Neuronal stem cell (in vitro differentiated cells): ENCODE data around the gene NBAS.

Experiments
- DNase-seq: peaks from one replicate; pipeline ENCODE4 v3.0.0-alpha.2; 2013; ENCODE audit warnings: low spot score
- H2AFZ ChIP-seq: one replicate; pipeline ENCODE4 v1.6.1; 2013; ENCODE audit warnings: mild to moderate bottlenecking, low read length, inconsistent platforms
- H2AK5ac ChIP-seq: 2 replicates; pipeline ENCODE4 v1.6.1; 2013; ENCODE audit warnings: low read depth, mild to moderate bottlenecking, inconsistent platforms, low read length, moderate library complexity, mixed read lengths
- H2BK120ac ChIP-seq: 2 replicates; pipeline ENCODE4 v1.6.1; 2013; ENCODE audit warnings: low read depth, mild to moderate bottlenecking, inconsistent platforms, low read length, moderate library complexity, mixed read lengths
- H2BK12ac ChIP-seq: one replicate; pipeline ENCODE4 v1.6.1; 2013; ENCODE audit warnings: low read length, inconsistent platforms
- H2BK15ac ChIP-seq: 2 replicates; pipeline ENCODE4 v1.6.1; 2013; ENCODE audit warnings: mild to moderate bottlenecking, low read length, inconsistent platforms, mixed read lengths
- H2BK5ac ChIP-seq: one replicate; pipeline ENCODE4 v1.6.1; 2013; ENCODE audit warnings: inconsistent platforms, mild to moderate bottlenecking, low read length, moderate library complexity
- H3K14ac ChIP-seq: one replicate; pipeline ENCODE4 v1.6.1; 2013; ENCODE audit warnings: low read length, inconsistent platforms
- H3K18ac ChIP-seq: 2 replicates; pipeline ENCODE4 v1.6.1; 2013; ENCODE audit warnings: low read length, inconsistent platforms
- H3K23ac ChIP-seq: 2 replicates; pipeline ENCODE4 v1.6.1; 2013; ENCODE audit warnings: low read depth, mild to moderate bottlenecking, mixed read lengths, low read length, inconsistent platforms; ENCODE audit not compliant: poor library complexity
- H3K27ac ChIP-seq: replicated peaks from 3 replicates; pipeline ENCODE4 v1.5.1; 2013; ENCODE audit warnings: low read length, inconsistent platforms
- H3K27me3 ChIP-seq, 3 experiments: 2 replicates each; pipeline ENCODE4 v1.6.1; 2013; ENCODE audit warnings: low read length in 3 of 3, mild to moderate bottlenecking in 2 of 3, inconsistent platforms in 1 of 3, low read depth in 1 of 3, mixed read lengths in 1 of 3, moderate library complexity in 1 of 3; ENCODE audit not compliant: control insufficient read depth in 3 of 3, insufficient read depth in 3 of 3
- H3K36me3 ChIP-seq, 2 donors: replicated peaks in 1 of 2; 2 replicates each; pipeline ENCODE4 v1.6.1; 2013; ENCODE audit warnings: low read length in 2 of 2; ENCODE audit not compliant: control insufficient read depth in 2 of 2, insufficient read depth in 2 of 2
- H3K4ac ChIP-seq: 2 replicates; pipeline ENCODE4 v1.6.1; 2013; ENCODE audit warnings: inconsistent platforms, mild to moderate bottlenecking, low read length, moderate library complexity
- H3K4me1 ChIP-seq, 2 donors: 1 replicate in 1 of 2; 2 replicates in 1 of 2; pipeline ENCODE4 v1.6.1; 2013; ENCODE audit warnings: low read length in 2 of 2, low read depth in 1 of 2; ENCODE audit not compliant: control insufficient read depth in 2 of 2, insufficient read depth in 1 of 2
- H3K4me2 ChIP-seq: one replicate; pipeline ENCODE4 v1.6.1; 2013; ENCODE audit warnings: mild to moderate bottlenecking, low read length, inconsistent platforms; ENCODE audit not compliant: insufficient read depth, poor library complexity, severe bottlenecking
- H3K4me3 ChIP-seq, 2 donors: 2 replicates each; pipeline ENCODE4 v1.5.1; 2013; ENCODE audit warnings: low read length in 2 of 2, mild to moderate bottlenecking in 2 of 2, inconsistent platforms in 1 of 2, moderate library complexity in 1 of 2
- H3K79me1 ChIP-seq: one replicate; pipeline ENCODE4 v1.6.1; 2013; ENCODE audit warnings: low read depth, mild to moderate bottlenecking, inconsistent platforms, low read length, moderate library complexity
- H3K9ac ChIP-seq: one replicate; pipeline ENCODE4 v1.6.1; 2013; ENCODE audit warnings: mild to moderate bottlenecking, low read depth, low read length, inconsistent platforms; ENCODE audit not compliant: poor library complexity
- H3K9me3 ChIP-seq, 2 donors: replicated peaks in 1 of 2; 2 replicates each; pipeline versions ENCODE3 to v1.6.1; 2013; ENCODE audit warnings: low read length in 2 of 2, mild to moderate bottlenecking in 2 of 2, inconsistent platforms in 1 of 2, low read depth in 1 of 2, mixed read lengths in 1 of 2, moderate library complexity in 1 of 2; ENCODE audit not compliant: control insufficient read depth in 2 of 2, insufficient read depth in 1 of 2
- H4K8ac ChIP-seq: one replicate; pipeline ENCODE4 v1.6.1; 2013; ENCODE audit warnings: low read depth, mild to moderate bottlenecking, inconsistent platforms, low read length, moderate library complexity
- H4K91ac ChIP-seq: one replicate; pipeline ENCODE4 v1.6.1; 2013; ENCODE audit warnings: low read length, low read depth, mild to moderate bottlenecking, inconsistent platforms; ENCODE audit not compliant: poor library complexity
- WGBS, 2 donors: extraction: QIAGEN DNeasy Blood & Tissue Kit; methylation state at CpG; one replicate each; pipeline ENCODE4 v1.1.7; 2013; ENCODE audit warnings: missing lambda C conversion rate in 2 of 2, mixed read lengths in 1 of 2; ENCODE audit not compliant: insufficient read length in 2 of 2, insufficient replicate concordance in 1 of 2; ENCODE audit errors: extremely low coverage in 2 of 2; 5-methylcytosine and 5-hydroxymethylcytosine counted together

Gene NBAS

GRCh38 chr2:15553951-15554350 is 7.2 kb downstream of the NBAS start:
- no peak overlapping the region for H2AFZ ChIP-seq
- no peaks in the 10 kb centered on the region for H3K27me3 ChIP-seq
- no peak overlapping the region for H3K27ac ChIP-seq
- WGBS, 2 donors = no CpG with 5 or more reads among the region's 3 CpGs
- no peak overlapping the region for H3K23ac ChIP-seq
- no peak overlapping the region for H4K8ac ChIP-seq
- H3K36me3 ChIP-seq = peaks cover 2 to 67% of the 10 kb centered on the region in 2 donors
- no peak overlapping the region for H3K9ac ChIP-seq
- H3K14ac ChIP-seq = no peak overlapping the region
- no peak overlapping the region for H3K4ac ChIP-seq
- H3K9me3 ChIP-seq = no peaks in the 10 kb centered on the region
- H2BK12ac ChIP-seq = no peak overlapping the region
- no peak overlapping the region for H3K18ac ChIP-seq
- no peak overlapping the region for H4K91ac ChIP-seq
- H3K4me3 ChIP-seq = no peak overlapping the region
- no peak overlapping the region for H2AK5ac ChIP-seq
- DNase-seq = no peak
- H2BK120ac ChIP-seq = no peak overlapping the region
- no peak overlapping the region for H2BK15ac ChIP-seq
- H3K4me2 ChIP-seq = no peak overlapping the region
- H2BK5ac ChIP-seq = no peak overlapping the region
- H3K79me1 ChIP-seq = peaks cover 3% of the 10 kb centered on the region
- H3K4me1 ChIP-seq = no peaks in the 10 kb centered on the region

GRCh38 chr2:15553519-15553918 is 7.6 kb downstream of the NBAS start:
- no peak overlapping the region for H4K8ac ChIP-seq
- no peak overlapping the region for H4K91ac ChIP-seq
- no peak for DNase-seq
- no peak overlapping the region for H3K27ac ChIP-seq
- H3K14ac ChIP-seq = no peak overlapping the region
- H3K4me1 ChIP-seq = no peaks in the 10 kb centered on the region
- no peak overlapping the region for H2BK120ac ChIP-seq
- no peak overlapping the region for H2AFZ ChIP-seq
- no peak overlapping the region for H2BK15ac ChIP-seq
- H3K9ac ChIP-seq = no peak overlapping the region
- peaks cover 2 to 71% of the 10 kb centered on the region in 2 donors for H3K36me3 ChIP-seq
- H3K4me3 ChIP-seq = no peak overlapping the region
- no peak overlapping the region for H2BK12ac ChIP-seq
- no peak overlapping the region for H3K4me2 ChIP-seq
- WGBS, 2 donors = 100% methylated on average over 1 of the region's 1 CpG; no CpG with 5 or more reads in 1 of the 2 donors
- peaks cover 3% of the 10 kb centered on the region for H3K79me1 ChIP-seq
- no peaks in the 10 kb centered on the region for H3K27me3 ChIP-seq
- no peak overlapping the region for H3K23ac ChIP-seq
- H3K9me3 ChIP-seq = no peaks in the 10 kb centered on the region
- no peak overlapping the region for H2AK5ac ChIP-seq
- no peak overlapping the region for H2BK5ac ChIP-seq
- no peak overlapping the region for H3K18ac ChIP-seq
- no peak overlapping the region for H3K4ac ChIP-seq

- Histone ChIP-seq H3K18ac (no peak overlapping the region), H2BK5ac (no peak overlapping the region), H2BK12ac (no peak overlapping the region), H3K9ac (no peak overlapping the region), H2BK15ac (no peak overlapping the region), H3K79me1 (no peaks in the 10 kb centered on the region), H3K4me2 (no peak overlapping the region), H4K8ac (no peak overlapping the region), H3K4ac (no peak overlapping the region), H3K4me1 (no peaks in the 10 kb centered on the region), H3K4me3 (no peak overlapping the region), H3K23ac (no peak overlapping the region), H2AK5ac (no peak overlapping the region), H3K14ac (no peak overlapping the region), H3K36me3 (peaks cover 0 to 55% of the 10 kb centered on the region in 2 donors), H4K91ac (no peak overlapping the region), H3K27ac (no peak overlapping the region), H2BK120ac (no peak overlapping the region), H2AFZ (no peak overlapping the region), H3K27me3 (no peaks in the 10 kb centered on the region), H3K9me3 (no peaks in the 10 kb centered on the region)
- no CpG with 5 or more reads among the region's 2 CpGs for WGBS, 2 donors
- DNase-seq = no peak
These were observed 12.2 kb downstream of the NBAS start for GRCh38 chr2:15548974-15549373.

GRCh38 chr2:15547115-15547876 is 13.8 kb downstream of the NBAS start:
- Histone ChIP-seq H2BK120ac (no peak overlapping the region), H4K8ac (no peak overlapping the region), H3K27me3 (no peaks in the 10 kb centered on the region), H2BK12ac (no peak overlapping the region), H3K4ac (no peak overlapping the region), H4K91ac (no peak overlapping the region), H3K23ac (no peak overlapping the region), H3K79me1 (no peaks in the 10 kb centered on the region), H3K9ac (no peak overlapping the region), H3K18ac (no peak overlapping the region), H3K27ac (no peak overlapping the region), H2BK5ac (no peak overlapping the region), H3K9me3 (peaks cover 0 to 3% of the 10 kb centered on the region in 2 donors), H3K4me2 (no peak overlapping the region), H3K36me3 (peaks cover 0 to 40% of the 10 kb centered on the region in 2 donors), H3K14ac (no peak overlapping the region), H2AK5ac (no peak overlapping the region), H2BK15ac (no peak overlapping the region), H3K4me3 (no peak overlapping the region), H3K4me1 (peaks cover 0 to 2% of the 10 kb centered on the region in 2 donors), H2AFZ (no peak overlapping the region)
- WGBS, 2 donors = no CpG with 5 or more reads among the region's 4 CpGs
- DNase-seq = no peak
